ENCODE measurements around the gene DOHH. TPM values are rescaled to one million over a fixed set of nuclear protein-coding genes. Genes with fewer than 3 reads are reported as not detected.

The DOHH gene
- total and polyA plus RNA-seq, 2 donors (not counting 3 experiments of a cell fraction or from before 2014, with no cell fraction given), result 8.7 to 15.2 TPM

GRCh38 chr19:3494559-3494958 is 5.9 kb downstream of the DOHH start:
- Histone ChIP-seq H3K36me3 (ENCODE audit: control insufficient read depth in 2 of 2, extremely low read depth in 1 of 2, insufficient read depth in 2 of 2, low read length in 2 of 2) (peaks cover 0 to 18% of the 10 kb centered on the region in 2 experiments), H3K9me3 (replicated peaks; ENCODE audit: control insufficient read depth, insufficient read depth, low read length) (no peaks in the 10 kb centered on the region), H2AFZ (ENCODE audit: low read depth, low read length) (no peak overlapping the region), H3K4me2 (ENCODE audit: insufficient read depth, low read length) (no peak overlapping the region), H3K27ac (ENCODE audit: insufficient read depth, low read depth, low read length) (no peak overlapping the region), H3K27me3 (ENCODE audit: control insufficient read depth in 2 of 2, insufficient read depth in 2 of 2, low read length in 2 of 2) (no peaks in the 10 kb centered on the region), H4K20me1 (replicated peaks; ENCODE audit: control insufficient read depth, extremely low read depth, insufficient read depth, low read length) (no peaks in the 10 kb centered on the region), H3K9me1 (replicated peaks; ENCODE audit: control insufficient read depth, extremely low read depth, insufficient read depth, low read length) (no peaks in the 10 kb centered on the region), H3K4me1 (ENCODE audit: control insufficient read depth, extremely low read depth, insufficient read depth, low read length) (no peaks in the 10 kb centered on the region), H3K79me2 (ENCODE audit: control insufficient read depth, insufficient read depth, low read length) (peaks cover 21% of the 10 kb centered on the region), H3K9ac (replicated peaks; ENCODE audit: extremely low read depth, insufficient read depth, low read length) (no peak overlapping the region), H3K4me3 (replicated peaks in 1 of 3; ENCODE audit: insufficient read depth in 1 of 3, low read depth in 1 of 3, low read length in 3 of 3) (no peak overlapping the region)
- no peak for DNase-seq (ENCODE audit: low read depth, low spot score)
- TF ChIP-seq, protein P1, sequence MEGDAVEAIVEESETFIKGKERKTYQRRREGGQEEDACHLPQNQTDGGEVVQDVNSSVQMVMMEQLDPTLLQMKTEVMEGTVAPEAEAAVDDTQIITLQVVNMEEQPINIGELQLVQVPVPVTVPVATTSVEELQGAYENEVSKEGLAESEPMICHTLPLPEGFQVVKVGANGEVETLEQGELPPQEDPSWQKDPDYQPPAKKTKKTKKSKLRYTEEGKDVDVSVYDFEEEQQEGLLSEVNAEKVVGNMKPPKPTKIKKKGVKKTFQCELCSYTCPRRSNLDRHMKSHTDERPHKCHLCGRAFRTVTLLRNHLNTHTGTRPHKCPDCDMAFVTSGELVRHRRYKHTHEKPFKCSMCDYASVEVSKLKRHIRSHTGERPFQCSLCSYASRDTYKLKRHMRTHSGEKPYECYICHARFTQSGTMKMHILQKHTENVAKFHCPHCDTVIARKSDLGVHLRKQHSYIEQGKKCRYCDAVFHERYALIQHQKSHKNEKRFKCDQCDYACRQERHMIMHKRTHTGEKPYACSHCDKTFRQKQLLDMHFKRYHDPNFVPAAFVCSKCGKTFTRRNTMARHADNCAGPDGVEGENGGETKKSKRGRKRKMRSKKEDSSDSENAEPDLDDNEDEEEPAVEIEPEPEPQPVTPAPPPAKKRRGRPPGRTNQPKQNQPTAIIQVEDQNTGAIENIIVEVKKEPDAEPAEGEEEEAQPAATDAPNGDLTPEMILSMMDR (IDR thresholded peaks at IDR 0.05; ENCODE audit: extremely low read depth in 1 of 2, insufficient read depth in 1 of 2, low read depth in 1 of 2, low read length in 2 of 2), result no peak
- TF ChIP-seq MYC (IDR thresholded peaks at IDR 0.05; ENCODE audit: low read depth, low read length) (no peak), JUN (IDR thresholded peaks at IDR 0.05; ENCODE audit: borderline replicate concordance, insufficient read depth, insufficient read length, low read depth) (no peak), EZH2 (IDR thresholded peaks at IDR 0.05; ENCODE audit: borderline replicate concordance, low read depth, low read length, severe bottlenecking) (no peak), GATA2 (IDR thresholded peaks at IDR 0.05; ENCODE audit: insufficient read depth, insufficient read length, low read depth, low read length) (no peak), FOS (IDR thresholded peaks at IDR 0.05; ENCODE audit: borderline replicate concordance, insufficient read depth, low read length) (no peak), POLR2A (IDR thresholded peaks at IDR 0.05; ENCODE audit: low read depth, low read length) (no peak), POLR2AphosphoS5 (IDR thresholded peaks at IDR 0.05; ENCODE audit: insufficient read depth, low read depth, low read length) (no peak)
- TF ChIP-seq, protein P2, sequence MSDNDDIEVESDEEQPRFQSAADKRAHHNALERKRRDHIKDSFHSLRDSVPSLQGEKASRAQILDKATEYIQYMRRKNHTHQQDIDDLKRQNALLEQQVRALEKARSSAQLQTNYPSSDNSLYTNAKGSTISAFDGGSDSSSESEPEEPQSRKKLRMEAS (IDR thresholded peaks at IDR 0.05; ENCODE audit: insufficient read depth, insufficient read length), result no peak
- ChIA-PET CTCF (interaction anchor here (3.3 kb wide), 1 partner anchor 10 kb away, joined by 20 read pairs; the partner anchor contains the start of gene SMIM44), POLR2A (no interaction called here)
- no peak for FAIRE-seq
- dilution Hi-C loops (cut with MboI; ENCODE audit: extremely low pct_ligation_motif_present, low sequenced_read_pairs) (no loop called here), intact Hi-C loops (cut with micrococcal nuclease) (no loop called here)
- no TSS peak for BruUV-seq (replicated peaks)

Measured in endothelial cell of umbilical vein (primary cell).